AG10803 (cell line): ENCODE measurements around the gene ARAP3.

Experiments
- DNase-seq: peaks from one replicate; pipeline ENCODE4 v3.0.0; 2010; ENCODE audit warnings: low read depth
- H3K4me3 ChIP-seq: 2 replicates; pipeline ENCODE4 v1.5.1; 2011; ENCODE audit warnings: mild to moderate bottlenecking, low read length, control low read depth
- CTCF ChIP-seq: conservative IDR thresholded peaks from 2 replicates; pipeline ENCODE4 v1.5.1; 2011; ENCODE audit warnings: mild to moderate bottlenecking, low read length, control low read depth, inconsistent platforms

The ARAP3 gene

GRCh38 chr5:141640051-141640415 is 42.0 kb downstream of the ARAP3 start:
- DNase-seq, result no peak
- no peak overlapping the region for H3K4me3 ChIP-seq
- TF ChIP-seq CTCF, result no peak

GRCh38 chr5:141639357-141640050 is 42.5 kb downstream of the ARAP3 start:
- DNase-seq, result no peak
- no peak overlapping the region for H3K4me3 ChIP-seq
- TF ChIP-seq CTCF, result no peak

GRCh38 chr5:141638771-141639170 is 43.3 kb downstream of the ARAP3 start:
- TF ChIP-seq CTCF, result no peak
- H3K4me3 ChIP-seq, result no peak overlapping the region
- DNase-seq, result no peak

DNA sequence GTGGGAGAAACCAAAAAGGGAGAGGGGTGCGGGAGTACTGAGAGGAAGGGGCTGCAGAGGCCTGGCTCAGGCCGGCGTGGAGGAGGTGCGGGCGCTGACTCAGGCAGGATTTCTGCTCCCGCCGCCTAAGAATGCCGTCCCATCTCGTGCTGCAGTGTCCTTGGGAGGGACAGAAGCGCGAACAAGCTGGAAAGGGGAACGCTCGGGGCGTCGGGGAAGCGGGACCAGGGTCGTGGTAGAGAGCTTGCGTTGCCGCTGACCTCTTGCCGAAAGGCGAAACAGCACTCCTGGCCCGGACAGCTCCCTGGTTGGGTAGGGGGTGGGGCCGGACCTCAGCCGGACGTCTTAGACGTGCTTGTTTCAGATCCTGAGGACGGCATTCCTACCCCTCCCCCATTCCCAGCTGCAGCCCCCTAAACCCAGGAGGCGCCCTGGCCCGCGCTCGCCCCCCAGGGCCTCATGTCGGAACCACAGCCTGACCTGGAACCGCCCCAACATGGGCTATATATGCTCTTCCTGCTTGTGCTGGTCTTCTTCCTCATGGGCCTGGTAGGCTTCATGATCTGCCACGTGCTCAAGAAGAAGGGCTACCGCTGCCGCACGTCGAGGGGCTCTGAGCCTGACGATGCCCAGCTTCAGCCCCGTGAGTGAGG is 44.1 kb downstream of the ARAP3 start:
- peak overlapping the region; percentile 99 for H3K4me3 ChIP-seq
- peak; percentile 25 for TF ChIP-seq CTCF
- DNase-seq, result peak; percentile 34

DNA sequence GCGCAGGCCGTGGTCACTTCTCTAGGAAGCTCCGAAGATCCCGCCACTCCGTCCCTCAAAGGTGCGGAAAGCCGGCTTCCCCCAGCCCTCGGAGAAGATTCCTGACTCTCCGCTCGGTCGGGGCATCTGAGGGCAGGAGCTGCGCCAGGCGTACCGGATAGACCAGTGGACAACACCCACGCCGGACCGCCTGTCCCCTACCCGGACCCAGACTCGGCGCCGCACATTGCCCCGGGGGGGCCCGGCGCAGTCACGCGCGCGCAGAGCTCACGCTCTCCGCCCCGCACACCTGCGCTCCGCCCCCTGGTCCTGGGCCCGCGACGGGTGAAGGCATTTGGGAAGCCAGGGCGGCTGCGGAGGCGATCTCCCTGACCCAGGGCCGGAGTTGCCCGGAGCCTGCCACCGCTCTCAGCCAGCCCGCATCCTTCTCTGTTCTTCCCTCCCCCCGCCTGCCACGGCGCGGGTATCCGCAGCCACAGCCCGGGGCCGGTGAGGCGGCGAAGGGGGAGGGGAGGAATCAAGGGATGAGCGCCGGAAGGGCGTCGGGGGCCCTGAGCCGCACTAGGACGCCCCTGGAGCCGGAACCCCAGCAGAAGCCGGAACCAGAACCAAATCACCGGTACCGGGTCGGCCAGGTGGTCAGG is 44.8 kb downstream of the ARAP3 start:
- no peak for DNase-seq
- TF ChIP-seq CTCF, result no peak
- H3K4me3 ChIP-seq, result peak overlapping the region; percentile 99

- peak within 1 kb of the TSS; percentile 99 for H3K4me3 ChIP-seq
- no peak for TF ChIP-seq CTCF
- peak; percentile 85 for DNase-seq
Measured at GRCh38 chr5:141636413-141637122, 45.5 kb downstream of the ARAP3 start, which contains the start of the genes HDAC3 and RELL2. HDAC3 (minus strand) TSS chr5:141636849; CDS start chr5:141636790, 59 bp downstream. RELL2 (plus strand) TSS chr5:141636997; CDS start chr5:141638226, 1,229 bp downstream.
